Lower lobe of right lung (tissue), 2 donors: ENCODE results near the gene UCMA. TPM values are rescaled to one million over a fixed set of nuclear protein-coding genes. Genes with fewer than 3 reads are reported as not detected.

Experiments used
- ATAC-seq, 2 donors: fragments of 200-7000 bp; cut with Tn5 transposase; one replicate each; pipeline ENCODE4 v1.9.1; 2020 to 2022; ENCODE audit warnings: mild to moderate bottlenecking in 2 of 2, moderate library complexity in 2 of 2
- DNase-seq: peaks from one replicate; pipeline ENCODE4 v3.0.0-alpha.2; 2020
- H3K27ac ChIP-seq: fragments of 200-600 bp; one replicate; pipeline ENCODE4 v1.8.0; 2022
- H3K27me3 ChIP-seq: fragments of 200-600 bp; one replicate; pipeline ENCODE4 v1.8.0; 2022; ENCODE audit warnings: low read depth
- H3K36me3 ChIP-seq: fragments of 200-600 bp; one replicate; pipeline ENCODE4 v1.8.0; 2022; ENCODE audit warnings: mild to moderate bottlenecking
- H3K4me1 ChIP-seq: fragments of 200-600 bp; one replicate; pipeline ENCODE4 v1.8.0; 2022
- H3K4me3 ChIP-seq: fragments of 200-600 bp; one replicate; pipeline ENCODE4 v1.8.0; 2022; ENCODE audit warnings: mild to moderate bottlenecking
- H3K9me3 ChIP-seq: fragments of 200-600 bp; one replicate; pipeline ENCODE4 v1.8.0; 2022
- CTCF ChIP-seq: fragments of 200-600 bp; IDR thresholded peaks from one replicate; pipeline ENCODE4 v1.8.0; 2022; ENCODE audit warnings: antibody characterized with exemption, mild to moderate bottlenecking
- intact Hi-C: fragments of 100-400 bp; cut with DNase I; formaldehyde crosslinking; loops from one replicate; pipeline ENCODE4 v1.11.0; 2022
- total RNA-seq: library from RNA; stranded (reverse); fragmentation: NEBNext Ultra II Directional; extraction: Animal tissue kit (Norgen Biotek cat#: 25700); gene quantifications from one replicate; pipeline ENCODE4 v1.2.1, GENCODE V29; 2021
- donor health status: DM: no; HTN: yes; CAD: no; lungs with severe emphysema.

Gene UCMA
- total RNA-seq, 1 donor from 2014 or later, result not detected

- intact Hi-C loops, result no loop called here
- Histone ChIP-seq H3K27ac (no peak overlapping the region), H3K4me3 (no peak overlapping the region), H3K27me3 (no peaks in the 10 kb centered on the region), H3K9me3 (no peaks in the 10 kb centered on the region), H3K4me1 (no peaks in the 10 kb centered on the region), H3K36me3 (no peaks in the 10 kb centered on the region)
- no peak for TF ChIP-seq CTCF
- ATAC-seq (no peak), DNase-seq (no peak)
These were observed 10.9 kb downstream of the UCMA start for GRCh38 chr10:13223241-13223640.

GRCh38 chr10:13222566-13222965 is 11.6 kb downstream of the UCMA start:
- Histone ChIP-seq H3K4me1 (no peaks in the 10 kb centered on the region), H3K4me3 (no peak overlapping the region), H3K9me3 (no peaks in the 10 kb centered on the region), H3K27me3 (no peaks in the 10 kb centered on the region), H3K27ac (no peak overlapping the region), H3K36me3 (no peaks in the 10 kb centered on the region)
- intact Hi-C loops, result no loop called here
- DNase-seq (no peak), ATAC-seq (no peak)
- no peak for TF ChIP-seq CTCF

- no peak for TF ChIP-seq CTCF
- Histone ChIP-seq H3K27ac (no peak overlapping the region), H3K27me3 (no peaks in the 10 kb centered on the region), H3K9me3 (no peaks in the 10 kb centered on the region), H3K4me1 (no peaks in the 10 kb centered on the region), H3K4me3 (no peak overlapping the region), H3K36me3 (no peaks in the 10 kb centered on the region)
- DNase-seq (no peak), ATAC-seq (no peak)
- intact Hi-C loops, result no loop called here
These were observed 12.0 kb downstream of the UCMA start for GRCh38 chr10:13222151-13222550.

GRCh38 chr10:13221572-13221971 is 12.6 kb downstream of the UCMA start:
- ATAC-seq (no peak), DNase-seq (no peak)
- TF ChIP-seq CTCF, result no peak
- intact Hi-C loops, result no loop called here
- no peak overlapping the region for H3K27ac ChIP-seq
- no peaks in the 10 kb centered on the region for H3K27me3 ChIP-seq
- no peak overlapping the region for H3K4me3 ChIP-seq
- no peaks in the 10 kb centered on the region for H3K9me3 ChIP-seq
- H3K36me3 ChIP-seq, result no peaks in the 10 kb centered on the region
- no peaks in the 10 kb centered on the region for H3K4me1 ChIP-seq

GRCh38 chr10:13219685-13220670 is 14.2 kb downstream of the UCMA start:
- Histone ChIP-seq H3K36me3 (no peaks in the 10 kb centered on the region), H3K4me3 (no peak overlapping the region), H3K27ac (no peak overlapping the region), H3K4me1 (no peaks in the 10 kb centered on the region), H3K27me3 (no peaks in the 10 kb centered on the region), H3K9me3 (no peaks in the 10 kb centered on the region)
- DNase-seq (no peak), ATAC-seq (no peak)
- no peak for TF ChIP-seq CTCF
- intact Hi-C loops, result no loop called here
